Spleen (tissue), 11 donors: Measurements from ENCODE around the gene CHD1L. TPM values are rescaled to one million over a fixed set of nuclear protein-coding genes. Genes with fewer than 3 reads are reported as not detected.

Source experiments
- DNase-seq: peaks from one replicate; pipeline ENCODE4 v3.0.0-alpha.2; 2020
- H3K27ac ChIP-seq, 8 donors: fragments of 200-600 bp; sonication (generic) in 7 of 8; 1 replicate in 4 of 8; 2 replicates in 4 of 8; pipeline versions ENCODE4 v1.5.0 to v1.8.0; 2016 to 2021; ENCODE audit warnings: inconsistent platforms in 4 of 8, mild to moderate bottlenecking in 4 of 8, moderate library complexity in 1 of 8
- H3K27me3 ChIP-seq, 7 donors: fragments of 200-600 bp; sonication (generic) in 6 of 7; replicated peaks in 1 of 7; 1 replicate in 4 of 7; 2 replicates in 3 of 7; pipeline versions ENCODE4 v1.5.0 to v1.8.0; 2016 to 2021; ENCODE audit warnings: inconsistent platforms in 3 of 7, mild to moderate bottlenecking in 1 of 7
- H3K36me3 ChIP-seq, 6 donors: fragments of 200-600 bp; sonication (generic) in 5 of 6; 1 replicate in 4 of 6; 2 replicates in 2 of 6; pipeline versions ENCODE4 v1.5.0 to v1.8.0; 2016 to 2021; ENCODE audit warnings: inconsistent platforms in 2 of 6
- H3K4me1 ChIP-seq, 6 donors: fragments of 200-600 bp; sonication (generic) in 5 of 6; 1 replicate in 3 of 6; 2 replicates in 3 of 6; pipeline versions ENCODE4 v1.5.0 to v1.8.0; 2016 to 2021; ENCODE audit warnings: inconsistent platforms in 3 of 6
- H3K4me3 ChIP-seq, 8 donors: fragments of 200-600 bp; sonication (generic) in 7 of 8; 1 replicate in 4 of 8; 2 replicates in 4 of 8; pipeline versions ENCODE4 v1.5.0 to v1.8.0; 2016 to 2021; ENCODE audit warnings: inconsistent platforms in 4 of 8, mild to moderate bottlenecking in 4 of 8, moderate library complexity in 2 of 8
- H3K9me3 ChIP-seq, 8 donors: fragments of 200-600 bp; sonication (generic) in 7 of 8; 1 replicate in 4 of 8; 2 replicates in 4 of 8; pipeline versions ENCODE4 v1.5.0 to v1.8.0; 2016 to 2021; ENCODE audit warnings: inconsistent platforms in 4 of 8
- POLR2A ChIP-seq, 3 donors: fragments of 450-650 bp; IDR thresholded peaks; one replicate each; pipeline ENCODE4 v1.5.1; 2017; ENCODE audit warnings: antibody characterized with exemption in 3 of 3, mild to moderate bottlenecking in 1 of 3
- POLR2AphosphoS5 ChIP-seq, 3 donors: sonication (generic); formaldehyde crosslinking; IDR thresholded peaks; one replicate each; pipeline ENCODE4 v1.5.1; 2017; ENCODE audit warnings: antibody characterized with exemption in 3 of 3
- WGBS, 5 donors: extraction: QIAGEN DNeasy Blood & Tissue Kit in 3 of 5; methylation state at CpG; one replicate each; pipeline versions ENCODE4 v1.1.5 to v1.1.7; 2013 to 2018; 5-methylcytosine and 5-hydroxymethylcytosine counted together
- intact Hi-C: fragments of 100-400 bp; cut with DNase I; formaldehyde crosslinking; loops from one replicate; pipeline ENCODE4 v1.15.0; 2023; ENCODE audit warnings: low total_unique reads
- polyA plus RNA-seq, 3 donors: library from polyadenylated mRNA; stranded (reverse); fragments of 200-250 nt; gene quantifications; one replicate each; pipeline ENCODE4 v1.2.1, GENCODE V29; 2013
- total RNA-seq, 7 donors: library from RNA; depleted of rRNA in 3 of 7; stranded (reverse); fragments of >200 nt in 3 of 7; fragmentation: NEBNext Ultra II Directional in 4 of 7; extraction: Animal tissue kit (Norgen Biotek cat#: 25700) in 4 of 7; gene quantifications; one replicate each; pipeline versions ENCODE4 v1.1.0 to v1.2.1, GENCODE V29; 2016 to 2021
- TF ChIP-seq, protein P1 (sequence below), 11 experiments: fragments of 200-600 bp in 7 of 11; fragments of 450-650 bp in 4 of 11; sonication (generic) in 4 of 11; IDR thresholded peaks in 8 of 11; conservative IDR thresholded peaks in 3 of 11; 1 replicate in 7 of 11; 2 replicates in 4 of 11; pipeline versions ENCODE4 v1.4.0 to v1.8.0; 2016 to 2021; ENCODE audit warnings: antibody characterized with exemption in 11 of 11, inconsistent platforms in 4 of 11, mild to moderate bottlenecking in 1 of 11
- donor health status: healthy with polysubstance abuse.
- donor health status: DM: no; HTN: no; CAD: no; lungs with moderate emphysema.
- donor health status: DM: no; HTN: no; CAD: no.
- donor health status: Bipolar disorder and iron deficiency.
- donor health status: healthy.
- donor health status: DM: no; HTN: no; CAD: no.
- donor health status: DM: yes; HTN: yes; CAD: no.

The CHD1L gene
- total and polyA plus RNA-seq, 10 donors: 25.8 to 52.6 (median 38.9) TPM

DNA sequence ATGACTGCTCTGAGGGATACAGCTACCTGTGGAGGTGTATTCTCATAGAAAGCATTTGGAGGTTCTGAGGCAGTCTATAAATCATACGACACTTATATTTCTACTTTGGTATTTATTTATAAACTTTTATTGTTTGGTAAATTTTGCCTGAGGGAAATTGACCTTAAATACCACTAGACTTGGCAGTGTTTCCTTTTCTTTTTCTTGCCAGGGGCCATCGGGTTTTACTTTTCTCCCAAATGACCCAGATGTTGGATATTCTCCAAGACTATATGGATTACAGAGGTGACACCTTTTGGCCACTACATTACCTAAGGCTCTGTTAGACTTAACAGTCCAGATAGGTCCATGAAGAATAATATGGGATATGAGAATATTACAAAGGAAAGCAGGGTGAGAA lies 28.2 kb downstream of the CHD1L start:
- intact Hi-C loops: loop anchor here (5.0 kb wide), 1 partner anchor 122 kb away; no protein-coding TSS in a partner anchor
- Histone ChIP-seq H3K27ac (no peak overlapping the region), H3K9me3 (no peaks in the 10 kb centered on the region), H3K4me3 (no peak overlapping the region), H3K4me1 (peaks cover 0 to 11% (median 7%) of the 10 kb centered on the region in 6 donors), H3K36me3 (peaks cover 0 to 97% (median 44%) of the 10 kb centered on the region in 6 donors), H3K27me3 (no peaks in the 10 kb centered on the region)
- WGBS, 5 donors: 75 to 89% (median 79%) methylated on average over 2 of the region's 2 CpGs
- no peak for DNase-seq
- TF ChIP-seq POLR2AphosphoS5 (IDR thresholded peaks at IDR 0.05) (no peak), POLR2A (IDR thresholded peaks at IDR 0.05) (no peak)
- TF ChIP-seq, protein P1, sequence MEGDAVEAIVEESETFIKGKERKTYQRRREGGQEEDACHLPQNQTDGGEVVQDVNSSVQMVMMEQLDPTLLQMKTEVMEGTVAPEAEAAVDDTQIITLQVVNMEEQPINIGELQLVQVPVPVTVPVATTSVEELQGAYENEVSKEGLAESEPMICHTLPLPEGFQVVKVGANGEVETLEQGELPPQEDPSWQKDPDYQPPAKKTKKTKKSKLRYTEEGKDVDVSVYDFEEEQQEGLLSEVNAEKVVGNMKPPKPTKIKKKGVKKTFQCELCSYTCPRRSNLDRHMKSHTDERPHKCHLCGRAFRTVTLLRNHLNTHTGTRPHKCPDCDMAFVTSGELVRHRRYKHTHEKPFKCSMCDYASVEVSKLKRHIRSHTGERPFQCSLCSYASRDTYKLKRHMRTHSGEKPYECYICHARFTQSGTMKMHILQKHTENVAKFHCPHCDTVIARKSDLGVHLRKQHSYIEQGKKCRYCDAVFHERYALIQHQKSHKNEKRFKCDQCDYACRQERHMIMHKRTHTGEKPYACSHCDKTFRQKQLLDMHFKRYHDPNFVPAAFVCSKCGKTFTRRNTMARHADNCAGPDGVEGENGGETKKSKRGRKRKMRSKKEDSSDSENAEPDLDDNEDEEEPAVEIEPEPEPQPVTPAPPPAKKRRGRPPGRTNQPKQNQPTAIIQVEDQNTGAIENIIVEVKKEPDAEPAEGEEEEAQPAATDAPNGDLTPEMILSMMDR (IDR thresholded peaks at IDR 0.05 in 8 of 11, conservative IDR thresholded peaks at IDR 0.05 in 3 of 11): no peak

DNA sequence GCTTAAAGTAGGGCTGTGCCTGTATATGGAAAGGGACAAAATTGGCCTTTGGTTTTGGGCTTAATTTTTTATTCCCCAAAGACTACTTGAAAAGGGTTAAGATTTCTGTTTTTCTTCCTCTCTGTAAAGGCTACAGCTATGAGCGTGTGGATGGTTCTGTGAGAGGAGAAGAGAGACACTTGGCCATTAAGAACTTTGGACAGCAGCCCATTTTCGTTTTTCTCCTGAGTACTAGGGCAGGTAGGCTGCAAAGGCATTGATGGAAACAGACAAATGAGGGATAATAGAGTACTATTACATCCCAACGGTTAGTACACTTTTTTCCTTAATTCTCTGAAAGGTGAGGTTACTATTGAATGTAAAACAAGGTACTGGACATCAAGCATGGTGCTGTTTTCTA lies 29.6 kb downstream of the CHD1L start:
- TF ChIP-seq POLR2A (IDR thresholded peaks at IDR 0.05) (no peak), POLR2AphosphoS5 (IDR thresholded peaks at IDR 0.05) (no peak)
- TF ChIP-seq, protein P1 (IDR thresholded peaks at IDR 0.05 in 8 of 11, conservative IDR thresholded peaks at IDR 0.05 in 3 of 11): no peak
- H3K27me3 ChIP-seq: no peaks in the 10 kb centered on the region
- no peak for DNase-seq
- peaks cover 0 to 11% (median 7%) of the 10 kb centered on the region in 6 donors for H3K4me1 ChIP-seq
- peaks cover 0 to 97% (median 46%) of the 10 kb centered on the region in 6 donors for H3K36me3 ChIP-seq
- 72 to 89% (median 80%) methylated on average over 3 of the region's 3 CpGs for WGBS, 5 donors
- no peak overlapping the region for H3K27ac ChIP-seq
- H3K4me3 ChIP-seq: no peak overlapping the region
- intact Hi-C loops: loop anchor here (5.0 kb wide), 1 partner anchor 120 kb away; no protein-coding TSS in a partner anchor
- H3K9me3 ChIP-seq: no peaks in the 10 kb centered on the region

DNA sequence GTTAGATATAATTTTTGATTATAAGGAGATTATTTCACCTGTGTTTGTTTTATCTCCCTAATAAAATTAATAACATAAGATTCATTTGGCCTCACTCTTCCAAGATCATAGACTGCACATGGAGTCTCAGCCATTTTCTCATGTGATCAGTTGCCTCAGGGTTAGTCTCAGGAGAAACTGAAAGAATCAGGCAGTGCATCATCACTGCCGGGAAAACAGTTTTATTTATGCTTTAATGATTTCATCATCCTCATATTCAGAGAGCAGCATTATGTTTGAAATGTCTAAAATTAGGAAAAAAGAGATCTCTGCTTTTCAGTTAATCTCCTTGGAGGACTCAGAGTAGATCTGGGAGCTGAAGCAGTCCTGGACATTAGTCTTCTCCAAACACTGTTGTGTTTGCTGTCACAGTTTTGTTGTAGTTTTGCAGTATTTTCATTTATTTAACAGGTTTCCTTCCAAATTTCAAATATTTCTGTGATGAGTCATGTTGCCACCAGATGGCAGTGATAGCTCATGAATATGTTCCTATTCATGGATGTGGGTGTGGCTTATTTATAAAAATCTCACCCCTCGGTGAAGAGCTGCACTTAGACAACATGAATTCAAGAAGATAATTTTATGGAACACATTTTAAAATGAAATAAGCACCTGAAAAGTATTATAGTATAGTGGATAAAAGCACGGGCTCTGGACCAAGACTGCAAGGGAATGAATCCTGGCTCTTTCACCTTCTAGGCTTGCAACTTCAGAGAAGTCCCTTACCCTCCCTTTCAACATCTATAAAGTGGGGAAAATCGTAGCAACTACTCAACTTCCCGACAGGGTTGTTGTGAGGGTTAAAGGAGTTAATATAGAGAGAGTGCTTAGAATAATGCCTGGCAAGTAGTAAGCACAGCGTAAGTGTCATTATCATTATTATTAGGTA lies 31.2 kb downstream of the CHD1L start:
- Histone ChIP-seq H3K27me3 (no peaks in the 10 kb centered on the region), H3K4me1 (peaks cover 0 to 11% (median 7%) of the 10 kb centered on the region in 6 donors), H3K36me3 (peaks cover 0 to 97% (median 41%) of the 10 kb centered on the region in 6 donors), H3K27ac (no peak overlapping the region), H3K9me3 (no peaks in the 10 kb centered on the region), H3K4me3 (no peak overlapping the region)
- 55 to 70% (median 60%) methylated on average over 6 of the region's 6 CpGs for WGBS, 5 donors
- DNase-seq: no peak
- intact Hi-C loops: loop anchor here (5.0 kb wide), 1 partner anchor 119 kb away; no protein-coding TSS in a partner anchor
- no peak for TF ChIP-seq POLR2A (IDR thresholded peaks at IDR 0.05)
- no peak for TF ChIP-seq POLR2AphosphoS5 (IDR thresholded peaks at IDR 0.05)
- TF ChIP-seq, protein P1 (IDR thresholded peaks at IDR 0.05 in 8 of 11, conservative IDR thresholded peaks at IDR 0.05 in 3 of 11): peak in 10 of 11 experiments; percentile 21 to 61 (median 58)

DNA sequence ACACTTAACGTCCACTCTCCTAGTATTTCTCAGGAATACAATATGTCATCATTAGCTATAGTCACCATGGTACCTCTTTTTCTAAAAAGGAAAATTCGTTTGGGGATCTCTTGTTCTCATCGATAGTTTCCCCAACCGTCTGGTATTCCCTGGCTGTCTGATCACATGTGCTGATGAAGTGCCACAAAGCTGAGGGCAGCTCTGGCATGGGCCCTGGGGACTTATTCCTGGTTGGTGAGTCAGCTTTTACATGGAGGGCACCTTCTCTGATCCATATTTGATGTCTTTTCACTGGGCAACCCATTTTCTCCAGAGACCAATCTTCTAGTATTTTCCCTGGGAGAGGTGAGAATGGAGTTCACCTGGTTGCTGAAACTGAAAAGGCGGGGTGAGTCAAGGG lies 39.5 kb downstream of the CHD1L start:
- WGBS, 5 donors: 93 to 98% (median 95%) methylated on average over 5 of the region's 5 CpGs
- Histone ChIP-seq H3K4me1 (no peaks in the 10 kb centered on the region), H3K9me3 (no peaks in the 10 kb centered on the region), H3K27ac (no peak overlapping the region), H3K4me3 (no peak overlapping the region), H3K36me3 (peaks cover 4 to 100% (median 77%) of the 10 kb centered on the region in 6 donors), H3K27me3 (no peaks in the 10 kb centered on the region)
- TF ChIP-seq POLR2A (IDR thresholded peaks at IDR 0.05) (no peak), POLR2AphosphoS5 (IDR thresholded peaks at IDR 0.05) (no peak)
- TF ChIP-seq, protein P1 (IDR thresholded peaks at IDR 0.05 in 8 of 11, conservative IDR thresholded peaks at IDR 0.05 in 3 of 11): no peak
- DNase-seq: no peak
- intact Hi-C loops: no loop called here
